Esophagus muscularis mucosa (tissue), 4 donors: ENCODE results near the gene PLEKHG4B.

ENCODE experiments used
- EP300 ChIP-seq: sonication (generic); formaldehyde crosslinking; IDR thresholded peaks from one replicate; pipeline ENCODE4 v1.6.1; 2017; ENCODE audit warnings: antibody characterized with exemption
- POLR2A ChIP-seq: fragments of 450-650 bp; IDR thresholded peaks from one replicate; pipeline ENCODE4 v1.6.1; 2017; ENCODE audit warnings: antibody characterized with exemption, moderate library complexity, mild to moderate bottlenecking, low read depth
- POLR2AphosphoS5 ChIP-seq, 2 donors: sonication (generic); formaldehyde crosslinking; IDR thresholded peaks; one replicate each; pipeline ENCODE4 v1.6.1; 2017; ENCODE audit warnings: antibody characterized with exemption in 2 of 2
- TF ChIP-seq, protein P1 (sequence below), 3 experiments: fragments of 200-600 bp in 2 of 3; fragments of 450-650 bp in 1 of 3; sonication (generic) in 2 of 3; IDR thresholded peaks; one replicate each; pipeline ENCODE4 v1.5.1; 2017 to 2019; ENCODE audit warnings: antibody characterized with exemption in 3 of 3, mild to moderate bottlenecking in 2 of 3, moderate library complexity in 1 of 3

DNA sequence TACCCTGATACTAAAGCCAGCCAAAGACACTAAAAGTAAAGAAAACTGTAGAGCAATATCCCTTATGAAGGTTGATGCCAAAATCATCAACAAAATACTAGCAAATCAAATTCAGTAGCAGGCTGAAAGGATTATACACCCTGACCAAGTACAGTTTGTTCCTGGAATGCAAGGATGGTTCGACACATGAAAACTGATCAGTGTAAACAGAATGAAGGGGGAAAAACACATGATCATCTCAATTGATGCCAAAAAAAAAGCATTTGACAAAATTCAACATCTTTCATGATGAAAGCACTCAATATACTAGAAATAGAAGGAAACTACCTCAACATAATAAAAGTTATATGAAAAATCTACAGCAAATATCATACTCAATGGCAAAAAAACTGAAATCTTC, 55.8 kb downstream of the PLEKHG4B start:
- TF ChIP-seq, protein P1, sequence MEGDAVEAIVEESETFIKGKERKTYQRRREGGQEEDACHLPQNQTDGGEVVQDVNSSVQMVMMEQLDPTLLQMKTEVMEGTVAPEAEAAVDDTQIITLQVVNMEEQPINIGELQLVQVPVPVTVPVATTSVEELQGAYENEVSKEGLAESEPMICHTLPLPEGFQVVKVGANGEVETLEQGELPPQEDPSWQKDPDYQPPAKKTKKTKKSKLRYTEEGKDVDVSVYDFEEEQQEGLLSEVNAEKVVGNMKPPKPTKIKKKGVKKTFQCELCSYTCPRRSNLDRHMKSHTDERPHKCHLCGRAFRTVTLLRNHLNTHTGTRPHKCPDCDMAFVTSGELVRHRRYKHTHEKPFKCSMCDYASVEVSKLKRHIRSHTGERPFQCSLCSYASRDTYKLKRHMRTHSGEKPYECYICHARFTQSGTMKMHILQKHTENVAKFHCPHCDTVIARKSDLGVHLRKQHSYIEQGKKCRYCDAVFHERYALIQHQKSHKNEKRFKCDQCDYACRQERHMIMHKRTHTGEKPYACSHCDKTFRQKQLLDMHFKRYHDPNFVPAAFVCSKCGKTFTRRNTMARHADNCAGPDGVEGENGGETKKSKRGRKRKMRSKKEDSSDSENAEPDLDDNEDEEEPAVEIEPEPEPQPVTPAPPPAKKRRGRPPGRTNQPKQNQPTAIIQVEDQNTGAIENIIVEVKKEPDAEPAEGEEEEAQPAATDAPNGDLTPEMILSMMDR (IDR thresholded peaks at IDR 0.05): no peak
- TF ChIP-seq POLR2AphosphoS5 (IDR thresholded peaks at IDR 0.05): no peak
- TF ChIP-seq EP300: no peak
- TF ChIP-seq POLR2A: no peak
